Measurements from ENCODE around the gene S1PR4.

Gene S1PR4, protein sequence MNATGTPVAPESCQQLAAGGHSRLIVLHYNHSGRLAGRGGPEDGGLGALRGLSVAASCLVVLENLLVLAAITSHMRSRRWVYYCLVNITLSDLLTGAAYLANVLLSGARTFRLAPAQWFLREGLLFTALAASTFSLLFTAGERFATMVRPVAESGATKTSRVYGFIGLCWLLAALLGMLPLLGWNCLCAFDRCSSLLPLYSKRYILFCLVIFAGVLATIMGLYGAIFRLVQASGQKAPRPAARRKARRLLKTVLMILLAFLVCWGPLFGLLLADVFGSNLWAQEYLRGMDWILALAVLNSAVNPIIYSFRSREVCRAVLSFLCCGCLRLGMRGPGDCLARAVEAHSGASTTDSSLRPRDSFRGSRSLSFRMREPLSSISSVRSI

DNA sequence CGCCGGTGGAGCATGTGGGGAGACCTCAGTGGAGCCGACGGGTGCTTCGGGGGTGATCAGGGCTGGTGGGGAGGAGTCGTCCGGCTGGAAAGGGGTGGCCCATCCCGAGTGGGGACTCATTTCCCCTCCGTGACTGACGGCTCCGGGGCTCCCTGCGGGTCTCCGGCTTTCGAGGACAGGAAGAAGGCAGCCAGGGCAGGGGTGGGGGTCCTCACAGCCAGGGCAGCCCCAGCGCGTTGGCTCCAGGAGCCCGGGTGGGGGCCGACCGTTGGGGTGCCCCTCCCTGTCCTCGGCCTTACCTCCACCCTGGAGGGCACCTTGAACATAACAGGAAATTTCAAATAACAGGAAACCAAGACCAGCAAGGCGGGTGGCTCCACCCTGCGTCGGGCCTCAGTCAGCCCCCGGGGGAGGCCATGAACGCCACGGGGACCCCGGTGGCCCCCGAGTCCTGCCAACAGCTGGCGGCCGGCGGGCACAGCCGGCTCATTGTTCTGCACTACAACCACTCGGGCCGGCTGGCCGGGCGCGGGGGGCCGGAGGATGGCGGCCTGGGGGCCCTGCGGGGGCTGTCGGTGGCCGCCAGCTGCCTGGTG, at the start of gene S1PR4:
Gene S1PR4, plus strand, starts transcription at position 393 of the 596 bp plus-strand sequence. Its CDS starts 24 bp downstream, at position 417.
- DNase-seq (ENCODE audit: low read depth, low spot score), result no peak

DNA sequence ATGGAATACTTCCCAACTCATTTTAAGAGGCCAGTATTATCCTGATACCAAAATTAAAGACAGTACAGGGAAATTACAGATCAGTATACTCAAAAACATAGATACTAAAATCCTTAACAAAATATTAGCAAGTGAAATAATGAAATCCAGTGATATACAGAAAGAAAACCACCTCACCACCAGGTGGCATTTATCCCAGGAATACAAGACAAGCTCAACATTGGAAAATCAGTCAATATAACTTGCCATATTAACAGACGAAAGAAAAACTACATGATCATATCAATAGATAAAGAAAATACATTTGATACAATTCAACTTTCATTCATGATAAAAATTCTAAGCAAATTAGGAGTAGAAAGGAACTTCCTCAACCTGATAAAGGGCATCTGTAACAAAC, 49.5 kb upstream of the S1PR4 start:
- DNase-seq (ENCODE audit: low read depth, low spot score), result peak; percentile 47

DNA sequence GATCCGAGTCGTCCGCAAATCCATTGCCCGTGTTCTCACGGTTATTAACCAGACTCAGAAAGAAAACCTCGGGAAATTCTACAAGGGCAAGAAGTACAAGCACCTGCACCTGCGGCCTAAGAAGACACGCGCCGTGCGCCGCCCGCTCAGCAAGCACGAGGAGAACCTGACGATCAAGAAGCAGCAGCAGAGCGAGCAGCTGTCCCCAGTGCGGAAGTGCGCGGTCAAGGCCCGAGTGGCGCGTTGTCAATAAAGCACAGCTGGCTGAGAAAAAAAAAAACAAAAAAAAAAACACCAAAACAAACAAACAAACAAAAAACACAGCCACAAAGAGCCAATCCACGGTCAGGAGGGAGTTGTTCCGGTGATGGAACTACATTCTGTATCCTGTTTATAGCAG, 47.4 kb upstream of the S1PR4 start:
- no peak for DNase-seq (ENCODE audit: low read depth, low spot score)

DNA sequence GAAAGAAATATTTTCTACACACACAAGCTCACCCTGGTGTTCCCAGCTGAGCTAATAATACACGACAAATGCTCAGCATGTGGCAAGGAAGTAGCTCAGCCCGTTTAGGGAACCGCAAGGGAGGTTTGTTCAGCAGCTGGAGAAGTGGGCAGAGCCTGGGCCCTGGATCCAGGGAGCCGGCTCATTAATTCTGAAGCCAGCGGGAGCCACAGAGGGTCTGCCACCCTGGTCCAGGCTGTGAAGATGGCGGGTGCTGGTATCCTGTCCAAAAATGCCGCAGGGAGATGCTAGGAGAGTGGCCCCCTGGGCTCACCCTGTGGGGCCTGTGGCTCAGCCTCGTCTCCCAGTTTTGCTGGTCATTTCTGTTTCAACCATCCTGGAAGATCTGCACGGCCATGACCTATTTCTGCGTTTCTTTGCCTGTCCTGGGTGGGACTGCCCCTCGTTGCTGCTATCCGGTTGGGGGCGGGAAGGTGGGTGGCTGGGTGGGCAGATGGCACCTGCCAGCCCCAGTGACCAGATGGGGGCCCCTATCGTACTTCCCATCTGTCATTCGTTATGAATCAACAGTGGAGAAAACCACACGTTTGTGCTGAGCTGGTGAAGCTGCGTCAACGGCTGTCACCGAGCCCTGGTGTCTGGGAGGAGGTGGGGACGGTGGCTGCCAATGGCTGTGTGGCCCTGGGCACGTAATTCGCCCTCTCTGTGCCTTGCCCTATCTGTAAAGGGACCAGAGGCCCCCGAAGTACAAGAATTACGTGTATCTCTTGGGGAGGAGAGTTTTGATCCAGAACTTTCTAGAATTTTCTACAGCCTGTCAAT, 45.4 kb upstream of the S1PR4 start:
- DNase-seq (ENCODE audit: low read depth, low spot score), result peak; percentile 73

DNA sequence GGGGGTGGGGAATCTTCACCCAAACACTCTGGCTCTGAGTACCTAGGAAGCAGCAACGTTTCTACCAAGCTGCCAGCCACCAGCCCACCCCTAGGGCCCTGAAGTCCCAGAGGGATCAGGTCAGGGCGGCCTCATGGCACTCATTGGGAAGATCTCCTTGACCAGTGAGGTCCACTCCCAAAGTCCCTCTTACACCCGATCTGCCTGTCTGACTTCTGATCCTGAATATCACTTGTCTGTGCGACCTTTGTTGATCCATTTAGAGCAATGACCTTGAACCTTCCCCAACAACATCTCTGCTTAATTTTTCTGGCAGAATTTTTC, 44.8 kb upstream of the S1PR4 start:
- no peak for DNase-seq (ENCODE audit: low read depth, low spot score)

DNA sequence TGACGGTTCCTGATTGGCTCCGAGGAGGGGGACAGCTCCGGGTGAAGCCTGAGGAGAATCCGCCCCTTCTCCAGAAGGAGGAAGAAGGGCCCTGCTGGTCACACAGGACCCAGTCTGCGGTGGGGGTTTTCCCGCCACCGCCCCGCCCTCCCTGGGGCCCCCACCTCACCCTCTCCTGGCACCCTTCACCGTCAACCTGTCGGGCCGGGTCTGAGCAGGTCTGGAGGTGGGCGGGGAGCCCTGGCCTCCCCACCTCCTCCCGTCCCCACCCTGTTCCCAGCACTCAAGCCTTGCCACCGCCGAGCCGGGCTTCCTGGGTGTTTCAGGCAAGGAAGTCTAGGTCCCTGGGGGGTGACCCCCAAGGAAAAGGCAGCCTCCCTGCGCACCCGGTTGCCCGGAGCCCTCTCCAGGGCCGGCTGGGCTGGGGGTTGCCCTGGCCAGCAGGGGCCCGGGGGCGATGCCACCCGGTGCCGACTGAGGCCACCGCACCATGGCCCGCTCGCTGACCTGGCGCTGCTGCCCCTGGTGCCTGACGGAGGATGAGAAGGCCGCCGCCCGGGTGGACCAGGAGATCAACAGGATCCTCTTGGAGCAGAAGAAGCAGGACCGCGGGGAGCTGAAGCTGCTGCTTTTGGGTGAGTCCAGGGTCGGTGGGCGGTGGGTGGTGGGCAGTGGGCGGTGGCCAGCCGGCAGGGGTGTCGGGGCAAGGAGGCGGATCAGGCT, 42.4 kb upstream of the S1PR4 start, which contains the start of gene GNA15:
Gene GNA15, plus strand, starts transcription at position 73 of the 723 bp plus-strand sequence. Its CDS starts 418 bp downstream, at position 491.
- DNase-seq (ENCODE audit: low read depth, low spot score), result no peak

DNA sequence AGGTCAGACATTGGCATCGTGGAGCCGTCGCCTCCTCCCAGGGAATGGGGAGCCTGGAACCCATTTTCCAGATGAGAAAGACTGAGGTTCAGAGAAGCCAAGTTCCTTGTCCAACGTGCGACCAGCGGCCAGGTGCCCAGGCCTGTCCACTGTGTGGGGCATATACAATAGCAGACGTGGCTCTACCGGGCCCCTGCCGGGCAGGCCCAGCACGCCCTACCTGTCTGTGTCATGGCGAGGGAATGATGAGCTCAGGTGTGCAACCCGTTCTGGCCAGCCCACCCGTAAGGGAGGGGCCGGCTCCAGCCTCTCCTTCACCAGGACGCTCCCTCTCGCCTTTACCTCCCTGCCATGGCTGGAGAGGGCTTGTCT, 41.9 kb upstream of the S1PR4 start:
- no peak for DNase-seq (ENCODE audit: low read depth, low spot score)

DNA sequence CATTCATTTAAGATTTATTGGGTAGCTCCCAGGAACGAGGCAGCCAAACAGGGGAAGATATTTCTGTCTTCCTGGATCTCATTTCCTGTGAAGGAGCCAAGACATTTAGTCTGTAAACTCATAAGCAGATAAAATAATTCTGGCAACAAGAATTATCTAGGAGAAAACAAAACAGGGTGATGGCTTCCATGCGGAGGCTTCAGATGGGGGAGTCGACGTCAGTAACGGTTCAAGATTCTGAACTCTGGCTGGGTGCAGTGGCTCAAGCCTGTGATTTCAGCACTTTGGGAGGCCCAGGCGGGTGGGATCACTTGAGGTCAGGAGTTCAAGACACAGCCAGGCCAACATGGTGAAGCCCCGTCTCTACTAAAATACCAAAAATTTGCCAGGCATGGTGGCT, 41.5 kb upstream of the S1PR4 start:
- no peak for DNase-seq (ENCODE audit: low read depth, low spot score)

DNA sequence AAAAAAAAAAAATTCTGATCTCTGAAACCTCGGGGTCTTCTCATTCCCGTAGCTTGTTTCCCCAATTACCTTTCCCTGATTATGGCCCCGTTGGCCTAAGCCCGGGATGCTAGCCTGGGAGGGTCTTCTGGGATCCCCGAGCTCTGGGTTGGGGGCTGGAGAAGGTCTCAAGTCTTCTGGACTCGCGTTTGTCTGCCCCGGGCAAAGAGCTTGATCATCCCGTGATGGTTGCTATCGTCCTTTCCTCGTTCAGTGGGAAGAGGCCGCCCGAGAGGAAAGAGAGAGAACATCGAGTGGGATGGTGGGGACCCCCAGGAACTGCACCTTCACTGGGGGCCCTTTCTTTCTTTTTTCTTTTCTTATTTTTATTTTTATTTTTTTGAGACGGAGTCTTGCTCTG, 40.3 kb upstream of the S1PR4 start:
- DNase-seq (ENCODE audit: low read depth, low spot score), result no peak

DNA sequence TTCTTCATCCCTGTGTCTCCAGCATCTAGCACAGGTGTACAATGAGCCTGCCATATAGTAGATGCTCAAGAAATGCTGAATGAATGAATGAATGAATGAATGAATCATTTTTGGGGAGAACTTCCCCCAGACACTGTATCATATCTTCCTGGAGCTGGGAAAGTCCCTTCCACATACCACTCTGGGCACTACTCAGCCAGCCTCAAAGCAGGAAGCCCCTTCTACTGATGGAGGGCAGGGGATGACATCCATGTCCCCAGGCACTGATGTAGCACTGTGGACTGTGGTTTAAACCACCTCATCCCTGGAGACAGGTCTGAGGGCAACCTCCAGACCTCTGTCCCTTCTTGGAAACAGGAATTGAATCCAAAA, 37.9 kb upstream of the S1PR4 start:
- no peak for DNase-seq (ENCODE audit: low read depth, low spot score)

DNA sequence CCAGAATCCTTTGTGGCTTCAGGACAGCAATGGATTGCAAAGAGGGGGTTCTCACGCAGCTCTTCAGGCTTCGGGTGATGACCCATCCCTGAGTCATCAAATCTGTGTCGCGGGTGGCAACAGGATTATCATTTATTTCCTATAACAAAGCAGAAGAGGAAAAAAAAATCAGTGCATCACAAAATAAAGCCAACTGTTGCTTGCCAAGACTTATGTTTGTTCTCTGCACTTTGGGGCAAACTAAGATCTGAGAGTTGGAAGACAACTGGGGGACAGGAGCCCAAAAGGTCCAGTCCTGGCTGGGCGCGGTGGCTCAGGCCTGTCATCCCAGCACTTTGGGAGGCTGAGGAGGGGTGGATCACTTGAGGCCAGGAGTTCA, 36.3 kb upstream of the S1PR4 start:
- DNase-seq (ENCODE audit: low read depth, low spot score), result no peak

DNA sequence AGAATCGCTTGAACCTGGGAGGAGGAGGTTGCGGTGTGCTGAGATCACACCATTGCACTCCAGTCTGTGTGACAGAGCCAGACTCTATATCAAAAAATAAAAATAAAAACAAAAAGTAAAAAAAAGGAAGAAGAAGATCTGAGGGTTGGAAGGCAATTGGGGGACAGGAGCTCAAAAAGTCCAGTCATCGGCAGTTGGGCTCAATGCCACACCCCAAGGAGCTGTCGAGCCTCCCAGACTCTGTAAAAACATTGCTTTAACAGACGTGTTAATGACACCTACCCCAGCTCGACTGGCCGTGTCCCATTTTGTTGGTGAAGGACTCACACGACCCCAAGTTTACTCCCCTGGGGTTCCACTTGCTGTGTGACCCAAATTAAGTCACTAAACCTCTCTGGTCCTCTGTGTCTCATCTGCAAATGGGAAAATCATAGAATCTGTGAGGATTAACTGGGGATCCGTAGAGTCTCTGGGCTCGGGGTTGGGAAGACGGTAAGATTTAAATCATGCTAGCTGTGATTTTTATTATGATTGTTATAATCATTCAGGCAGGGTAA, 35.7 kb upstream of the S1PR4 start:
- no peak for DNase-seq (ENCODE audit: low read depth, low spot score)

DNA sequence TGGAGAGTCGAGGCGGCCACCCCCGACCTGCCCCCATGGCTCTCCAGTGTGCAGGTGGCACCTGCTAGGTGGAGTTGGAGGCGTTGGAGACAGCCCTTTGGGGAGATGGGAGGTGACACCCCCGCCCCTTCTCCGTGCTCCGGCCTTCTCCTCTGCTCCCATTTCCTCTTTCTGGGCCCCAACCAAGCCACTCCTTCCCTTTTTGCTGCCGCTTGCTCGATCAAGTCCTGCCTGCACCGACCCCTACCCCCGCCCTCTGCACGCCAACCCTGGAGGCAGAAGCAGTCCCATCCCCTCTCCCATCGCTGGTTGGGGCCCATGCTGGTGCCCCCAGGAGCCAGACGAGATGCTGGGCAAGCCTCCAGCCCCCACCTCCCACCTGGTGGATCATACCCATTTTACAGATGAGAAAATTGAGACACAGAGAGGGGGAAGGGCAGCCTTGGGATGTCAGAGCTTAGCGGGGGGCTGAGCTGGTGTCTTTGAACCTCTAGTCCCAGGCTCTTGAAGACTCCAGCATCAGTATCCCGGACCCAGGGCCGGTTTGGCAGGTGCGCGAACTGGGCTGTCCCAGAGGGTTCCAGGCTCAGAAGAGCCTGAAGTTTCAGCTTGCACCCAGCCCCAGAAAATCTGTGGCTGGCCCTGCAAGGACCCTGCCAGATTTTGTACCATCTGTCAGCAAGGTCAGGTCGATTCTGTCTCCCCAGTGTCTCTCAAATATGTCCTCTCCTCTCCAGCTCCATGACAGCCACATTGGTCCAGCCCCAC, 32.5 kb upstream of the S1PR4 start:
- no peak for DNase-seq (ENCODE audit: low read depth, low spot score)

DNA sequence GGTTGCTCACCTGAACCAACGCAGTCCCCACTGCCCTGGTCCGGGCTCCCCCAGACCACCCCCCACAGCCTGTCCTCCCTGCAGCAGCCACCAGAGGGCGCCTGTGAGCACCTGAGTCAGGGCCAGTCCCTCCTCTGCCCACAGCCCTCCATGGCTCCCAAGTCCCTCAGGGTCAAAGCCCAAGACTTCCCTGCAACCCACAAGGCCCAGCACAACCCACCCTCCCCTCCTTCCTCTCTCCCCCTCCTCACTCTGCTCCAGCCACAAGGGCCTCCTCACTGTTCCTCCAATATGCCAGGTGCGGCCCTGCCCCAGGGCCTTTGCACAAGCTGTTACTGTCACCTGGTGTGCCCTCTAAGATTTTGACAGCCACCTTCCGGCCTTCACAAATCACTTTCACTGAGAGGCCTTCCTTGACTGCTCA, 31.9 kb upstream of the S1PR4 start:
- no peak for DNase-seq (ENCODE audit: low read depth, low spot score)

DNA sequence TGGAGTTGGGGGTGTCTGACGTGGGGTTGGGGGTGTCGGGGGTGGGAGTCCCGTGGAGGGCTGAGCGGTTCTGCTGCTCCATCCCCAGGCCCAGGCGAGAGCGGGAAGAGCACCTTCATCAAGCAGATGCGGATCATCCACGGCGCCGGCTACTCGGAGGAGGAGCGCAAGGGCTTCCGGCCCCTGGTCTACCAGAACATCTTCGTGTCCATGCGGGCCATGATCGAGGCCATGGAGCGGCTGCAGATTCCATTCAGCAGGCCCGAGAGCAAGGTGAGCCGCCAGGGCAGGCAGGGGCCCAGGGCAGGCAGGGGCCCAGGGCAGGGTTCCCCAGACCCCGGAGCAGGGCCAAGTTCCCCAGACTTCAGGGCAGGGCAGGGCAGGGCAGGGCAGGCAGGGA, 30.1 kb upstream of the S1PR4 start:
- no peak for DNase-seq (ENCODE audit: low read depth, low spot score)

DNA sequence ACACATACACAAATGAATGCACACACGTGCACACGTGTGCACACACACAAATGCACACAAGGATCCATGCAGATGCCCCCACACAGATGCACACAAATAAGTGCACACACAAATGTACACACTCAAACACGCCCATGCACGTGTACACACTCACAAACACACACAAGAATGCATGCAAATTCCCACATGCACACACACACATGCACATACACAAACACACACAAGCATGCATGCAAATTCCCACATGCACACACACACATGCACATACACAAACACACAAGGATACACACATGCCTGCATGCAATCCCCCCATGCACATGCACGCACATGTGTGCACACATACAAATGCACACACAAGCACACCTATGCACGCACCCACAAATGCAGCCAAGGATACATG, 29.5 kb upstream of the S1PR4 start:
- DNase-seq (ENCODE audit: low read depth, low spot score), result no peak

DNA sequence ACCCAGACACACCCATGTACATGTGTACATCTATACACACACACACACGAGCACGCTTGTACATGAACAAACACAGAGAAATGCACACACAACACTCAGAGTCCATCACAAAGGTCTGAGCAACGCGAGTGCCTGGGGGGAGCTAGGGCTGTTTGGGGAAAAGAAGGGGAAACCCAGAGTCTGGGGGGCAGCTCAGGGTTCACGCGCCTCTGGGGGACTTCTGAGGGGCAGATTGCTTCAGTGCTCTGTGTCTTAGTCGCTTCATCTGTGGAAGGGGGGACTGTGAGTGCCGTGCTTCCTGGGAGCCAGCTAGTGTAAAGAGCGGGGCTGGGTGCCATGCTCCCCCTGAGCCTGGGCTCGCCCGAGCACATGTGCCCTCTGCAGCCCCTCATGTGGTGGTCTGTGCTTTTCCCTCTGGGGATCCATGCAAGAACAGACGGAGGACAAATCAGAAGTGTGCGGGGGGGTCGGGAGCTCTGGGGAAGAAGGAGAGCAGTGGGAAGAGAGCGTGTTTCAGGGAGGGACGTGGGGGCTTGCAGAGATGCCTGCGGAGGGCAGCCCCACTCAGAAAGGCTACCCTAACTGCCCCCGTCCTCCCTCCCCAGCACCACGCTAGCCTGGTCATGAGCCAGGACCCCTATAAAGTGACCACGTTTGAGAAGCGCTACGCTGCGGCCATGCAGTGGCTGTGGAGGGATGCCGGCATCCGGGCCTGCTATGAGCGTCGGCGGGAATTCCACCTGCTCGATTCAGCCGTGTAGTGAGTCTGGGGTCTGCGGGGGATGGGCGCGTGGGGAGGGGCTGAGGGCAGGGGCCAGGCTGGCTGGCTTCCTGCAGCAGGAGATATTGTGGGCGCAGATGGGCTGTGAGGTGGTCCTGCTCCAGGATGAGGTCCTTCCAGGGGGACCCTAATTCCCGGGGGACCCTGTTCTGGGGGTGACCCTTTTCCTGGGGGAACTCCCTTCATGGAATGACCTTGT, 28.8 kb upstream of the S1PR4 start:
- DNase-seq (ENCODE audit: low read depth, low spot score), result no peak

DNA sequence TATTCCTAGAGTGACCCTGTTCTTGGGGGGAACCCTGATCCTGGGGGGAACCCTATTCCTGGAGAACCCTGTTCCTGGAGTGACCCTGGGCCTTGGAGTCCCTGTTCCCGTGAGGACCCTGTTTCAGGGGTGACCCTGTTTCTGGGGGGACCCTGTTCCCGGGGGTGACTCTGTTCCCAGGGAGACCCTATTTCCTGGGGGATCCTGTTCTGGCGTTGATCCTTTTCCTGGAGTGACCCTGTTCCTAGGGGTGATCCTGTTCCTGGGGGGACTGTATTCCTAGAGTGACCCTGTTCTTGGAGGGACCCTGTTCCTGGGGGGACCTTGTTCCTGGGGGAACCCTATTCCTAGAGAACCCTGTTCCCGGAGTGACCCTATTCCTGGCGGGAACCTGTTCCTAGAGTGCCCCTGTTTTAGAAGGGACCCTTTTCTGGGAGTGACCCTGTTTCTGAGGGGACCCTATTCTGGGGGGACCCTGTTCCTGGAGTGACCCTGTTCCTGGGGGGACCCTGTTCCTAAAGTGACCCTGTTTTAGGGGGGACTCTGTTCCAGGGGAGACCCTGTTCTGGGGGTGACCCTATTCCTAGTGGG, 27.7 kb upstream of the S1PR4 start:
- DNase-seq (ENCODE audit: low read depth, low spot score), result no peak

Data from smooth muscle cell of the brain vasculature (primary cell).